ENCODE data around the gene MRPL11.

Gene MRPL11

GRCh38 chr11:66438504-66439466, at the start of gene MRPL11:
TSS of gene MRPL11 (minus strand) at chr11:66438848. CDS start at chr11:66438754, 94 bp downstream.
- peak; percentile 95 for FAIRE-seq

GRCh38 chr11:66484806-66485380, 46.2 kb upstream of the MRPL11 start:
- no peak for FAIRE-seq

GRCh38 chr11:66480117-66480938, 41.7 kb upstream of the MRPL11 start, which contains the start of gene DPP3:
TSS of gene DPP3 (plus strand) at chr11:66480434. CDS start at chr11:66482201, 1,767 bp downstream.
- FAIRE-seq: no peak

GRCh38 chr11:66479394-66480116, 40.9 kb upstream of the MRPL11 start:
- FAIRE-seq: no peak

- no peak for FAIRE-seq
Observed at GRCh38 chr11:66478729-66479393, 40.2 kb upstream of the MRPL11 start.

- no peak for FAIRE-seq
Observed at GRCh38 chr11:66477263-66478201, 38.9 kb upstream of the MRPL11 start.

- FAIRE-seq: no peak
Observed at GRCh38 chr11:66476841-66477251, 38.2 kb upstream of the MRPL11 start.

GRCh38 chr11:66476173-66476840, 37.7 kb upstream of the MRPL11 start:
- no peak for FAIRE-seq

GRCh38 chr11:66475349-66476172, 36.9 kb upstream of the MRPL11 start:
- no peak for FAIRE-seq

GRCh38 chr11:66473608-66474515, 35.2 kb upstream of the MRPL11 start:
- no peak for FAIRE-seq

GRCh38 chr11:66473167-66473566, 34.5 kb upstream of the MRPL11 start:
- no peak for FAIRE-seq

GRCh38 chr11:66472054-66472453, 33.4 kb upstream of the MRPL11 start:
- FAIRE-seq: no peak

- no peak for FAIRE-seq
Observed at GRCh38 chr11:66471142-66471541, 32.5 kb upstream of the MRPL11 start.

- FAIRE-seq: no peak
Observed at GRCh38 chr11:66470015-66470414, 31.4 kb upstream of the MRPL11 start.

GRCh38 chr11:66469441-66469840, 30.8 kb upstream of the MRPL11 start:
- FAIRE-seq: no peak

- FAIRE-seq: no peak
Observed at GRCh38 chr11:66468691-66469090, 30.0 kb upstream of the MRPL11 start.

- FAIRE-seq: no peak
Observed at GRCh38 chr11:66467756-66468155, 29.1 kb upstream of the MRPL11 start.

GRCh38 chr11:66467034-66467659, 28.5 kb upstream of the MRPL11 start:
- no peak for FAIRE-seq

Data from islet of Langerhans (tissue), 1 donor.